GM12875 (cell line): Measurements from ENCODE around the gene SLC11A1.

Experiments used
- H3K4me3 ChIP-seq: one replicate; pipeline ENCODE4 v1.5.1; 2011; ENCODE audit warnings: low read depth, low read length, control low read depth
- TF ChIP-seq, protein P1 (sequence below): IDR thresholded peaks from 2 replicates; pipeline ENCODE4 v1.5.1; 2011; ENCODE audit warnings: low read depth, mild to moderate bottlenecking, control low read depth, inconsistent platforms, low read length, moderate library complexity, borderline replicate concordance; ENCODE audit not compliant: insufficient read depth

The SLC11A1 gene, protein sequence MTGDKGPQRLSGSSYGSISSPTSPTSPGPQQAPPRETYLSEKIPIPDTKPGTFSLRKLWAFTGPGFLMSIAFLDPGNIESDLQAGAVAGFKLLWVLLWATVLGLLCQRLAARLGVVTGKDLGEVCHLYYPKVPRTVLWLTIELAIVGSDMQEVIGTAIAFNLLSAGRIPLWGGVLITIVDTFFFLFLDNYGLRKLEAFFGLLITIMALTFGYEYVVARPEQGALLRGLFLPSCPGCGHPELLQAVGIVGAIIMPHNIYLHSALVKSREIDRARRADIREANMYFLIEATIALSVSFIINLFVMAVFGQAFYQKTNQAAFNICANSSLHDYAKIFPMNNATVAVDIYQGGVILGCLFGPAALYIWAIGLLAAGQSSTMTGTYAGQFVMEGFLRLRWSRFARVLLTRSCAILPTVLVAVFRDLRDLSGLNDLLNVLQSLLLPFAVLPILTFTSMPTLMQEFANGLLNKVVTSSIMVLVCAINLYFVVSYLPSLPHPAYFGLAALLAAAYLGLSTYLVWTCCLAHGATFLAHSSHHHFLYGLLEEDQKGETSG

DNA sequence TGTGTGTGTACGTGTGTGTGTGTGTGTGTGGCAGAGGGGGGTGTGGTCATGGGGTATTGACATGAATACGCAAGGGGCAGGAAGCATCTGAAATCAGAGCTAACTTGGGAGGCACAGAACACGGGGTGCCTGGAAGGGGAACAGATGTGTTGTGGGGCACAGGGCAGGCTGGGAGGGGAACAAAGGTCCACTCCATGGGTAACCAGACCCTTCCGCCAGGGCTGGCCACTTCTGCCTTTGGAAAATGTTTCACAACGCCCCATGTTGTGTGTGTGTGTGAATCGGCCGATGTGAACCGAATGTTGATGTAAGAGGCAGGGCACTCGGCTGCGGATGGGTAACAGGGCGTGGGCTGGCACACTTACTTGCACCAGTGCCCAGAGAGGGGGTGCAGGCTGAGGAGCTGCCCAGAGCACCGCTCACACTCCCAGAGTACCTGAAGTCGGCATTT is at the start of gene SLC11A1:
Gene SLC11A1, plus strand, starts transcription at position 358 of the 451 bp plus-strand sequence. CDS start 96 bp downstream, outside the sequence.
- TF ChIP-seq, protein P1, sequence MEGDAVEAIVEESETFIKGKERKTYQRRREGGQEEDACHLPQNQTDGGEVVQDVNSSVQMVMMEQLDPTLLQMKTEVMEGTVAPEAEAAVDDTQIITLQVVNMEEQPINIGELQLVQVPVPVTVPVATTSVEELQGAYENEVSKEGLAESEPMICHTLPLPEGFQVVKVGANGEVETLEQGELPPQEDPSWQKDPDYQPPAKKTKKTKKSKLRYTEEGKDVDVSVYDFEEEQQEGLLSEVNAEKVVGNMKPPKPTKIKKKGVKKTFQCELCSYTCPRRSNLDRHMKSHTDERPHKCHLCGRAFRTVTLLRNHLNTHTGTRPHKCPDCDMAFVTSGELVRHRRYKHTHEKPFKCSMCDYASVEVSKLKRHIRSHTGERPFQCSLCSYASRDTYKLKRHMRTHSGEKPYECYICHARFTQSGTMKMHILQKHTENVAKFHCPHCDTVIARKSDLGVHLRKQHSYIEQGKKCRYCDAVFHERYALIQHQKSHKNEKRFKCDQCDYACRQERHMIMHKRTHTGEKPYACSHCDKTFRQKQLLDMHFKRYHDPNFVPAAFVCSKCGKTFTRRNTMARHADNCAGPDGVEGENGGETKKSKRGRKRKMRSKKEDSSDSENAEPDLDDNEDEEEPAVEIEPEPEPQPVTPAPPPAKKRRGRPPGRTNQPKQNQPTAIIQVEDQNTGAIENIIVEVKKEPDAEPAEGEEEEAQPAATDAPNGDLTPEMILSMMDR: no peak
- no peak within 1 kb of the TSS for H3K4me3 ChIP-seq

DNA sequence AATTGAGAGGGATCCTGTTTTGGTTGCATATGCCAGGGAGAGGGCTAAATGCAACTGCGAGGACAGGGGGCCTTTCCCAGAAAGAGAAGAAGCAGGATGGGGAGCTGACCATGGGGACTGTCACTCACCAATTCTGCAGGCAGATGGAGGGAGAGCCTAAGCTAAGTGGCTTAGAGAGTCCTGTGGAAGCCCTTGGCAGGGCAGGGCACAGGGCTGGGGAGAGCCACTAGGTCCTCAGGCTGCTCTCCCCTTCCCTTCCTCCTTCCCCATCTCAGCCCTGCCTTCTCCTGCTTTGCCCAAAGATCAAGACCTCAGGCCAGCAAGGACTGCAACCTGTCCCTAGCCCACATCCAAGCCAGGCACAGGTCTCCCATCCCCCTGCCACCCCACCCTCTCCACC is 49.8 kb upstream of the SLC11A1 start:
- no peak overlapping the region for H3K4me3 ChIP-seq
- TF ChIP-seq, protein P1: no peak

DNA sequence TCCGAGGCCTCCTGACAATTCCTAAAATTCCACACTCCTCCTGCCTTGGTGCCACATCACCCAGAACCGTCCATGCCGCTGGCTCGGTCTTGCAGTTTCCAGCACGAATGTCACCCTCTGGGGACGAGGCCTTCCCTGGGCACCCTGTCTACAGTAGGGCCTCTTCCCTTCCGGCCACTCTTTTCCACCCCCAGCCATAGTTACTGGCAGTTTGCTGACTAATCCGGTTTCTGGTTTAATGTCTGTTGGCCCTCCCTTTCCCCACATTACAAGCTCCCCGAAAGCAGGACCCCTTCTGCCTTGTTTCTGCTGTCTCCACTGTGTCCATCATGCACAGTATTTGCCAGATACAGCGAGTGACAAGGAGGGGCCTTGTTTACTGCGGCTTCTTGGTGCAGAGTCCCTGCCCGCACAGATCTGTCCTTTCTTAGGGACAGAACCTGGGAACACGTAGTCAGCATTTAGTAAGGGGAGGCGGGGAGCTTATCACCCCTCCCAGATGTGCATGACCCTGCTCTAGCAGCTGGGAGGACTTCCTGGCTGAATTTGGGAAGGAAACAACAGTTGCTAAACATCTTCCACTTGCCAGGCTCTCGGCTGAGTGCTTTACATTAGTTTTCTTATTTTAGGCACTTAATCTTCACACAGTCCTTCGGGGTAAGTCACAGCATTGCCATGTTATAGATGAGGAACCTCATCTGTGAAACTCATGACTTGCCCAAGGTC is 49.0 kb upstream of the SLC11A1 start:
- TF ChIP-seq, protein P1: no peak
- no peak overlapping the region for H3K4me3 ChIP-seq

DNA sequence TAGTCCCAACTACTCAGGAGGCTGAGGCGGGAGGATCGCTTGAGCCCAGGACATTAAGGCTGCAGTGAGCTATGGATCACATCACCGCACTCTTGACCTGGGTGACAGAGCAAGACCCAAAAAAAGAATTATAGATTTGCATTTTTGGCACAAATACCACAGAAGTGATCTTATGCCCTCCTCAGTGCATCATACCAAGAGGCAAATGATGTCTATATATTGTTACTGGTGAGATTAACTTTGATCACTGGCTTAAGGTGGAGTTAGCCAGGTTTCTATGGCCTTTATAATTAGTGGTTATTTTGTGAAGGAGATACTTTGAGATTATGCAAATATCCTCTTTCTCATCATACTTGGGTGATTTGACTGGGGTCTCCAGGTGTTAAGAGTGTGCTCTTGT is 47.5 kb upstream of the SLC11A1 start:
- TF ChIP-seq, protein P1: no peak
- no peak overlapping the region for H3K4me3 ChIP-seq

DNA sequence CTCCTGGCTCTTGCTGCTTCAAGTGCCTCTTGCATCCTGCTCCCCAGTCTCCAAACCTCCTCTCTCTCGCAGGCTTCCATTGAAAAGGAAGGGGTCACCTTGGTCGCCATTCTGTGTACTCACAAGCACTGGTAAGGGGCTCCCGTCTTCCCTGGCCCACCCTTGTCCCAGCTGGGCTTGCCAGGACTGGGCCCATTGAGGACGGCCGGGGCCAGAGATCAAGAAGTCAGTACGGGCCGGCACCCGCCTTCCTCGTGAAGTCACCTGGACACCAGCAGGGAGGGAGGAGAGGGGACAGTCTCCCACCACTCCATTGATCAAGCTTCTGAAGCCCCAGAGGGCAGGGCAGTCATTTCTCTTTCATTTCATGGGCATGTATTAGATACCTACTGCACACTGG is 41.4 kb upstream of the SLC11A1 start:
- TF ChIP-seq, protein P1: no peak

DNA sequence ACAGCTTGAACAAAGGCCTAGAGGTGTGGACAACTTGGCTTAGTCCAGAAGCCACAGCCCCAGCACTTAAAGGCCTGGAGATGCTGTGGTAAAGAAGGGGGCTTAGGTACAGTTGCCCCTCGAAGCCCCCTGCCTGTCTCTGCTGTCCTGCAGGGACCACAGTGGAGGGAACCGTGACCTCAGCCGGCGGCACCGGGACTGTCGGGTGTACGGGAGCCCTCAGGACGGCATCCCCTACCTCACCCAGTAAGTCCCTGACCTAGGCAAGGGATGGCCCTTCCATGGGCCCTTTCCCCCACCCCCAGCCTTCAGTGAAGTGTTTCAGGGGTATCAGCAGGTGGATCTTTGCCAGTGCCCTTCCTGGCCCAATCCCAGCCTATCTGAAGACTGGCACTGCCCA is 40.7 kb upstream of the SLC11A1 start:
- TF ChIP-seq, protein P1: no peak

More for the DNA sequence above, 41.4 kb upstream of the SLC11A1 start:
- no peak overlapping the region for H3K4me3 ChIP-seq

More for the DNA sequence above, 40.7 kb upstream of the SLC11A1 start:
- H3K4me3 ChIP-seq: no peak overlapping the region
